Sciatic nerve (tissue), 2 donors: Measurements from ENCODE around the gene CHAF1A. TPM values are rescaled to one million over a fixed set of nuclear protein-coding genes. Genes with fewer than 3 reads are reported as not detected.

Source experiments
- ATAC-seq: fragments of 200-7000 bp; cut with Tn5 transposase; one replicate; pipeline ENCODE4 v1.9.1; 2020; ENCODE audit warnings: mild to moderate bottlenecking, moderate library complexity
- DNase-seq: peaks from one replicate; pipeline ENCODE4 v3.0.0-alpha.2; 2020; ENCODE audit warnings: low spot score
- intact Hi-C: fragments of 100-400 bp; cut with DNase I; formaldehyde crosslinking; loops from one replicate; pipeline ENCODE4 v1.14.2; 2022
- total RNA-seq: library from RNA; stranded (reverse); fragmentation: NEBNext Ultra II Directional; extraction: Animal tissue kit (Norgen Biotek cat#: 25700); gene quantifications from one replicate; pipeline ENCODE4 v1.2.1, GENCODE V29; 2021
- donor health status: DM: no; HTN: no; CAD: no.
- donor health status: DM: no; HTN: no; CAD: no.

Gene CHAF1A
- total RNA-seq, 1 donor from 2014 or later = 8.0 TPM

DNA sequence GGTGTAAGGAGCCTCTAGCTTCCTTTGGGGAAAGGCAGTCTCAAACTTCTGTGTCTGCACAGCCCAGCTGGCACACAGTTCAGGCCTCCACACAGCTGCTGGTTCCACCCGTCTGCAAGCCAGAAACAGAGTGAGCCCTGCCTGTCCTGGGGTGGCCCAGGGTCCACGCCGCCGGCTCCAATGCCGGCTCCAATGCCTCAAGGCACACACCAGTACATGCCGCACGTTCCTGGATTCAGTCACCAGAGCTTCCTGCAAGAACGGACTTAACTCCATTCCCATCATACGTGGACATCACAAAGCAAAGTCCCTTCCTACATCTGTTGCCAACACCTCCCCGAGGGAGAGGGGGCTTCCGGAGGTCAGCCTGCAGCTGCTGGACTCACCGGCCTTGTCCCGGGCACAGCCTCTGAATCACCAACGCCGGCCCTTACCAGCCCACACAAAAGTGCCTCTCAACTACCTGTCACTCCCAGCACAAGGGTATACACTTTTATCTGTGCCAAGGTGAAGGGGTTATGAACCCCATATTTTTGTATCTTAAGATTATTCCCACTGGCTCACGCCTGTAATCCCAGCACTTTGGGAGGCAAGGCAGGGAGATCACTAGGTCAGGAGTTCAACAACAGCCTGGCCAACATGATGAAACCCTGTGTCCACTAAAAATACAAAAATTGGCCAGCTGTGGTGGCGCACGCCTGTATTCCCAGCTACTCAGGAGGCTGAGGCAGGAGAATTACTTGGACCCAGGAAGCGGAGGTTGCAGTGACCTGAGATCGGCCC, 10.5 kb upstream of the CHAF1A start:
- DNase-seq = no peak
- intact Hi-C loops = no loop called here
- peak; percentile 31 for ATAC-seq

DNA sequence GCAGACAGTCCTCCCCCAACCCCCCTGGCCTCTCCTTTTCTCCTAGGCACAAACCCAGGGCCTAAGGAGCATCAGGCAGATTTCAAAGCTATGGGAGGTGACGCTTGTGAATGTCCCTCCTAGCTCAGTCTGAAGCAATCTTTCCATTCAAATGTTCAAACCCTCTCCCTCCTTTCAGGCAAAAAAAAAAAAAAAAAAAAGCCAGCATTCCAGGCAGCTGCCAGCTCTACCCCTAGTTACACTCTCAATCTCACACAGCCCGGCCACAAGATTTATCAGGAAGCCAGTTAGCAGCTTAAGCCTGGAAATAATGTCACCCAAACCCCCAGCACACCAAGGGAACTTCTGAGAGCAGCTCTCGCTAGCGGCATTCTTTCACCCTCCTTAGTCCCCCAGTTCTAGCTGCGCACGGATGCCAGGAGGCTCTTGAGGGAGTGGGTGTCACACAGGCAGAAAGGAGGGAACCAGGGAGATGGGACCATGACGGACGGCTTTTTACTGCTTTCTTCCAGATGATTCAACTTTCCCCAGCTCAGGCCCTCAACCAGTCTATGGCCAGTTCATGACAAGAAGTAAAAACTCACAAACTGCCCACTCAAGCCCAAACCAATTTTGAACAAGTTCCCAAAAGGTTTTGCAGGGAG, 8.4 kb upstream of the CHAF1A start:
- ATAC-seq (peak; percentile 24), DNase-seq (no peak)
- intact Hi-C loops = no loop called here

DNA sequence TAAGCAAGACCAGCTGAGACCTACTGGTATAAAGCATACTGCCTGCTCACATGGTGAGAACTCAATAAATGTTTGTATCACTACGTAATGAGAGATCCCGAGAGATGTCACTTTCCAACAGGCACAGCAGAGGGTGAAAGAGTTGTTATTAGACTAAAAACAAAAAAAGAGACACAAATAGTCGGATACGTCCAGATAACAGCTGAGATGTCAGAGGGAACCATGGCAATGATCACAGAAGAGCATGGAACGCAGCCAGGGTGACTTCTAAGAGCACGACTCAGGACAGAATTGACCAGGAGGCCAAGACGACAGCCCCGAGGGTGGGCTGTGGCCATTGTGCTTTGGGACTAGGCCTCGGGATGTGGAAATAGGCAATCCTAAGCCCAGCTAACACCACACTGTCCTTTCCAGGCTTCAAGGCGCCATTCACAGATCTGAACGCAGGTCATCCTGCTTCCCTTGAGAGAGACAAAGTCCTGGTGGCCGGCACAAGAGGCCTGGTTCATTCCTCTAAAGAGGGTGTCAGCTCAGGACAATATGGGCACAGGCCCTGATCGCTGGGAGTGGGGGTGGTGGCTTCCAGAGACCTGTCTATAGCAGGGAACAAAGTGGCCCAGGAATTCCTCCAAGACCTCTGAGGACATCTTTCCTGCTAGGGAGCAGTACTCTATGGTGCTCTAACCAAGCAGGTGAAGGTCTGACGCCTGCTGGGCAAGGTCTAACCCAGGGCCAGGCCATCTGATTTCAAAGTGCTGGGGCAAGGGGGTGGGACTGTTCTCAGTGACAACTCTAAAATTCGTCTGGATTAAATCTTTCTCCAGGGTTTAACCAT, 5.3 kb upstream of the CHAF1A start:
- intact Hi-C loops = no loop called here
- DNase-seq (no peak), ATAC-seq (peak; percentile 42)

DNA sequence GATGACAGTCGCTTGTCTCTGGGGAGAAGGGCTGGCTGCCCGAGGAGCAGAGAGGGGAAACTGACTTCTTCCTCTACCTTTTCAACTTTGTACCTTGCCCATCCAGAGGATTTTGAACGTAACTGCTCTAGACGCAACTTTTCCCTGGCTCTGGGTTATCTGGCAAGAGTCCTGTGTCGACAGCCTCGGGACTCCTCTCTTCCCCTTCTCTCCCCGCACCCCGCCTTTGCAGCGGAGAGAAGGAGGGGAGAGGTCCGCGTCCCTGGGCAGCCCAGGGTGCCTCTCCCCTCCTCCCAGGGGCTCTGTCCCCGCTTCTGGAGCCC, 2.7 kb upstream of the CHAF1A start:
- no peak for DNase-seq
- intact Hi-C loops = no loop called here
- ATAC-seq = peak; percentile 4

DNA sequence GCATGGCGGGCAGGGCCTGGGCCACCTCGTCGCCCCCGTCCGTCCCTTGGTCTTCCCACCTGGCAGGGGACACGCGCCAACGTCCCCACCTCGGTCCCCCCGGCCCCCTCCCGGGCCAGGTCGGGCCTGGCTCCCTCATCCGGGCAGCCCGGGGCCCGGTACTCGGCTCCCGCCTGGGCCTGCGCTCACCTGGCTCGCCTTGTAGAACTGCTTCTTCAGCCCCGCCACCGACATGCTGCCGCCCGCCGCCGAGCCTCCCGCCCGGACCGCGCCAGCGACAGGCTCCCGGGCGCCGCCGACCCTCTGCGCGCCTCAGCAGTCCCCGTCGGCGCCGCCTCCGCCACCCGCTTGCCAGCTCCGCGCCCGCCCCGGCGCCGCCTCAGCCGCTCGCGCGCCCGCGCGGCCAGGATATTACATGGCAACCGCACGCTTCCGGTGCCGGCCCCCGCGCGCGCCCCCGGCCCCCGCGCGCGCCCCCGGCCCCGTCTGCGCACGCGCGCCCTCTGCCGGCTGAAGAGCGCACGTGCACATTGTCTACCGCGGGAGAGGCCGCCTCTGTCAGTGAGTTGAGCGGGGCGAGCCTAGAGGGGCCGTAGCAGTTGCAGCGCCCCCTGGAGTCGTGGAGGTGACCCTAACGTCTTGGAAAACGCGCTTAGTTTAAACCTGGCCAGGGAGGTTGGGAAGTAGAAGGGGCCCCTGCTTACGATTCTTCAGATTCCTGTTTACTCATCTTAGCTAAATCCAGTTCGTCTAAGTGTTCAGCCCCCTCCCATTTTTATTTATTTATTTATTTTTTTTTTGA, 2.1 kb upstream of the CHAF1A start, which contains the start of gene SH3GL1:
SH3GL1 (minus strand) TSS at position 413 of the 802 bp plus-strand sequence; CDS start at position 234, 179 bp downstream.
- peak; percentile 96 for DNase-seq
- intact Hi-C loops = no loop called here

GRCh38 chr19:4401769-4402170, 670 bp upstream of the CHAF1A start:
- ATAC-seq (no peak), DNase-seq (no peak)
- intact Hi-C loops = no loop called here

More for the DNA sequence above, 2.1 kb upstream of the CHAF1A start, which contains the start of gene SH3GL1:
- ATAC-seq = peak; percentile 66

- ATAC-seq = no peak
- DNase-seq = no peak
Measured at GRCh38 chr19:4403005-4403761, 743 bp downstream of the CHAF1A start.

GRCh38 chr19:4405977-4406376, 3.5 kb downstream of the CHAF1A start:
- ATAC-seq (no peak), DNase-seq (no peak)
- intact Hi-C loops = no loop called here

More at GRCh38 chr19:4403005-4403761, 743 bp downstream of the CHAF1A start:
- intact Hi-C loops = no loop called here

DNA sequence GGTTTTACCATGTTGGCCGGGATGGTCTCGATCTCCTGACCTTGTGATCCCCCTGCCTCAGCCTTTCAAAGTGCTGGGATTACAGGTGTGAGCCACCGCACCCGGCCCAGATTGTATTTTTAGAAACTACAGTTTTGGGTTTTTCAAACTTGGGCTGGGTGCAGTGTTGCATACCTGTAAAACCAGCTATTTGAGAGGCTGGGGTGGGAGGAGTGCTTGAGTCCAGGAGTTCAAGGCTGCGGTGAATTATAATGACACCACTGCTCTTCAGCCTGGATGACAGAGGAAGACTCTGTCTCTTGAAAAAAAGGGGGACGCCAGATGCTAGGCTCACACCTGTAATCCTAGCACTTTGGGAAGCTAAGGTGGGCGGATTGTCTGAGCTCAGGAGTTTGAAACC, 4.2 kb downstream of the CHAF1A start:
- DNase-seq (no peak), ATAC-seq (no peak)
- intact Hi-C loops = no loop called here

- ATAC-seq (no peak), DNase-seq (no peak)
- intact Hi-C loops = no loop called here
Measured at GRCh38 chr19:4409123-4409933, 6.9 kb downstream of the CHAF1A start.

DNA sequence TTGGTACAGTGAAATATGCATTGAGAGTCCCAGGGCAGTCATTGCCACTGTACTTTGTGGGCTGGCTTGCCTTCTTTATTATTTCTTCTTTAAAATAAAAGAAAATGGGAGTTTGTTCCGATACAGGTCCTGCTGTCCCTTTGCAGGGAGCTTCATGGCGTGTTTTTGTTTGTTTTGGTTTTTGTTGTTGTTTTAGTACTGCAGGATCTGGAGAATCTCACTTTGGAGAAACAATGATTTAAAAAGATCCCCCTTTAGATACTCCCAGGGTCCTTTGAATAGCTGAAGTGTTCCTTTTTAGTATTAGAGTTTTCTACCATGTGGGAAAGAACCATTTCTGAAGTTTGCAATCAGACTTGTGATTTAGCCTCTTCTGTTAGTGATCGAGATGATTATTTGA, 11.1 kb downstream of the CHAF1A start:
- no peak for ATAC-seq
- intact Hi-C loops = no loop called here
- no peak for DNase-seq

GRCh38 chr19:4414144-4414799, 11.8 kb downstream of the CHAF1A start:
- peak; percentile 47 for ATAC-seq
- intact Hi-C loops = no loop called here

GRCh38 chr19:4414800-4415321, 12.4 kb downstream of the CHAF1A start:
- intact Hi-C loops = no loop called here
- peak; percentile 65 for ATAC-seq
- no peak for DNase-seq

More at GRCh38 chr19:4414144-4414799, 11.8 kb downstream of the CHAF1A start:
- DNase-seq = no peak

DNA sequence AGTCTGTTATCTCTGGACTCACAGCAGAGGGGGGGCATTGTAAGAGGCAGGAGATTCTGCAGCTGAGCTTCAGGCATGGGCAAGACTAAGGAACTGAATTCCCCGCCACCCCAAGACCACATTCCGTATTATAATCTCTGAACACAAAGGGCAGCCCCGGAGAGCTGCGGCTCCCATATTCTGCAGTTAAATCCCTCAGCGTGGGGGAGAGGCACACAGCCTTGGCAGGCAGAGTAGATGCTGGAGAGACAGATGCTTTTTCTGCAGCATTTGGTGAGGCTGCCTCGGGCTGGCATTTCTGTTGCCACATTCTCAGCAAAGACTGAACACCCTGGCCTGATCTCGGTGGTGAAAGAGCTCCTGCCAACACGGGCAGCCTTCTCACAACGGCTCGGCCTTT, 12.9 kb downstream of the CHAF1A start:
- intact Hi-C loops = no loop called here
- DNase-seq (no peak), ATAC-seq (peak; percentile 22)

- ATAC-seq = no peak
- intact Hi-C loops = no loop called here
- DNase-seq = no peak
Measured at GRCh38 chr19:4416268-4416667, 13.8 kb downstream of the CHAF1A start.

- ATAC-seq (no peak), DNase-seq (no peak)
- intact Hi-C loops = no loop called here
Measured at GRCh38 chr19:4423416-4424126, 21.1 kb downstream of the CHAF1A start.
